ENCODE data around the gene NPAS3.

Gene NPAS3

DNA sequence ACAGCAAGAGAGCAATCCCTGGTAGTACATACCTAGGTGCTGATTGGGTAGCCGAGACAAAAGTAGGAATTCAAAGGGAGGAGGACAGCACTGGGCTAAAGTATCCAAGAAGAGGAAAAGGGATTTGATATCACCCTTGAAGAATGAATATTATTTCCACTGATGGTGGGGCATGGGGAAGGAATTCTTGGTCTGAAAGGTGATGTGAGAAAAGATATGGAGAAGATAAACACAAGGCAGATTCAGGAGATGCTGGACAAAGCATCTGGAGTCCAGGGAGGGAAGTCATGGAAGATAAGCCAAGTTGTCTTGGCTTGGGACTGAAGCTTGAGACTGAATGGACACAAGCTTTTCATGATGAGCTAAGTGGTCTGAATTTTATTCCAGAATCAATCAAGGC lies 818.2 kb downstream of the NPAS3 start:
- no peak for DNase-seq (ENCODE audit: low spot score)

DNA sequence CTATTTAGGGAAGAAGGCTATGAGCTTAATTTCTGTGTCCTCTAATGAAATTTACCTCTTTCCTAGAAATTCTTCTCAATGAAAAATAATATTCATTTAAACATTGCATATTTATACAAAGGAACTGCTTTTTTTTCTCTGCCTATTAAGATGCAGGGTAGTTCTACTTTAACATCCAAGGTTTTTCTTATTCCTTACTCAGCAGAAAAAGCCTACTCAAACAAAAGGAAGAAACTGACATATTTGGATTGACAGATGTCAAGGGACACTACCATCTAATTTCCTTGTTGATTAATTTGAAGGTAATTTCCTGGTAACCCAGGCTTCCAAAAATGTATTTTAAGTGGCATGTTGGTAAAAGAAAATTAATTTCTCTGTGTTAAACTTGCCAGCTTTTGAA lies 819.9 kb downstream of the NPAS3 start:
- DNase-seq (ENCODE audit: low spot score): no peak

DNA sequence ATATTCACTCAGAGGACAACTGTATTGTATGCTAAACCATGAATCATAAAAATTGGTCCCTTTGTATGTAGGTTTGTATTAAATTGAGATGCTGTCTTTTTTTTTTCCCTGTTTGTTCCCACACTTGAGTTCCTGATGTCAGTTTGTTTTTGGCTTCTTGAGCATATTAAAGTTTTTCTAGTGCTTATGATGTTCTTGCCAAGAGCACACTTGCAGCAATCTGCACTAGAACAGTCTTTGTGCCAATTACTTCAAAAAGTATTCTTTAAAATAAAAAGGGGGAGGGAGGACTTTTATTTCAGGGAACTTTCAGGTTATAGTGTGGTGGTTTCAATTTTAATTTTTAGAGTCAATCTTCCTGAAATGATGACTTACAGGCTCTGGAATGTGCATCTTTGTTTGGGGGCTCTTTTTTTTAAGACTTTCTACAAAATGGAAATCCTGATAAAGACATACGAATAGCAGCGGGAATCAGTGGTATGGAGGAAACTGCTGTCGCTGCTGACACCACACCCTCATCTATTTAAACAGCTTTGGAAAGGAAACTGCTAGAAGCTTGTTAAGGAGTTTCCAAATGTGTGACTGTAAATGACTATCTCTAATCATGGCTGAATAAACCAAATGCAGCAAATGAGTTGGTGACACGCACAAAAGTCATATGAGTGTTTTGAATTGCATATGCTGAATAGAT lies 823.6 kb downstream of the NPAS3 start:
- no peak for DNase-seq (ENCODE audit: low spot score)

DNA sequence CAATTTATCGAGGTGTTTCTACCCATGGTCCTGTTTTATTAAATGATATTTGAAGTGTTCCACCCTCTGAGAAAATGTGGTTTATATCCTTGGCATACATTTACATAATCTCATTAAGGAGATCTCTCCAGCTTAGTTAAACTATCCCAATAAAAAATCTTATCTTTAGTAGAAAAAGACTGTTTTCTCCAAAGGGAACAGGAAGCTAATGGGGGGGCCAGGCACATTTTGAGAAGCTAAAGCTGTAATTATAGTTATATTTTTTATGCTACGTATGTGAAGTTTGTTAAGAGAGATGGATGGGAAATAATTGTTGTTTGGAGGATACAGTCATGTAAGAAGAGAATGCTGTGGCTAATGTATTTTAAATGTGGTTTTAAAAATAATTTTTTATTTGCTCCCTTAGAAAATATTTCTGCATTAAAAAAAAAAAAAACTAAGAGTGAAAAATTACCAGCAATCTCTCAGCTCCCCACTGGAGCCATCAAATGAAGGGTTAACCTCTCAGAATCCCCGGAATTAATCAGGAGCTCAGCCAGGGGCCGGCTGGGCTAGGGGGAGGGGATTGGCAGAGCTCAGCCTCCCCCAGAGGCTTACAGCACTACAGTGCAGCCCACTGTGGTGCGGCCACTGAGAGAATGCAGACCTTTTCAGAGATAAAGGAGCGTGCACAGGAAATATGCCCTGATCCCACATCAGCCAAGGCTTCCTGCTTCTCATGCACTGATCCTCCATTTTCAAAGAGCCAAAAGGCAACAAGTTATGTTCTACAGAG lies 826.4 kb downstream of the NPAS3 start:
- peak; percentile 82 for DNase-seq (ENCODE audit: low spot score)

DNA sequence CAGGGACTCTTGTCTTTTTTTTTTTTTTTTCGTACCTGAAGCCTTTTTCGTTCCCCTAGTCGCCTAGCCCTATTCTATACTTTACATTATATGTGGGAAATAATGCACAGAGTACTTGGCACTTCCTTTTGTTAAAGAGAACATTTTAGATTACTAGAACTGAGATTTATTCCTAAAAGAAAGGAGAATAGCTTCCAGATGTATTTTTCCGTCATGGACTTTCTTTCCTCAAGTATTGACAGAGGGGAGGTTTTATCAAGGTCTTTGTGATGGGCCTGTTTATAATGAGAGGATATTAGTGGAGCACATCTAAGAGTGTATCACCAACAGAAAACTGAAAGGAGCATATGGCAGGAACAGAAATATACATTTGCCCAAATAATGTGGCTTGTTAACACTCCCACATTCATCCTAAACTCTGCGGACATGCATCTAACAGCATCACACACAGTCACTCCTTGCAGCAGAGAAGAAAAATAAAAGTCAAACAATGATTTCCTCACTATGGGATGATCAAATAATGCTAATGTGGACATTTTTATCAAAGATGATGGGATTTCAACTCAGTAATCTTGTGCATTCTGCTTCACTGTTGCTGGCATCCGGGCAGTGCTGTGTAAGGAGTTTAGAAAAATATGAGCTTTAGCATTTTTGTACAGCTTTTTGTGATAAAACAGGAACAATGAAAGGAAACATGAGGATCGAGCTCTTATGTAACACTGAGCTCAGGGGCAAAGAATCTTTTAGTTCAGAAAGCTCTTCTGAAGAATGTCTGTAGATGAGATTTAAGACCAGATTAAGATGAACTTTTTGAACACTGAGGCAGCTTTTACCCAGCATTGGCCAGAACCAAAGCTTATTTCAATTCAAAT lies 829.1 kb downstream of the NPAS3 start:
- no peak for DNase-seq (ENCODE audit: low spot score)

DNA sequence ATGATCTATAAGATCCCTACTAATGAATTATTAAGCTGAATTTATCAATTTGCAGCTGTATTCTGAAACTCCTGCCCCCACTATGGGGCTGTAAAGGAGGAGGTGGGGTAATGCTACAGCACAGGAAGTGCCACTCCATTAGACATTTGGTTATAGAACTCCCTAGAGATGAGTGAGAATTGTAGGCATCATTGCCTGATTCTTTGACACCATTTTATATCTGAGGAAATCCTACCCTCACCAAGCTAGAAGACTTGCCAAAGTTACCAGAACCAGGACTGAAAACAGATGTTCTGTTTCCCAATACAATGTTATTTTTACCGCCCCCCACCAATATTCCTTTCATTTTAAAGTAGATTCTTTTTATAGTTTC lies 829.8 kb downstream of the NPAS3 start:
- no peak for DNase-seq (ENCODE audit: low spot score)

DNA sequence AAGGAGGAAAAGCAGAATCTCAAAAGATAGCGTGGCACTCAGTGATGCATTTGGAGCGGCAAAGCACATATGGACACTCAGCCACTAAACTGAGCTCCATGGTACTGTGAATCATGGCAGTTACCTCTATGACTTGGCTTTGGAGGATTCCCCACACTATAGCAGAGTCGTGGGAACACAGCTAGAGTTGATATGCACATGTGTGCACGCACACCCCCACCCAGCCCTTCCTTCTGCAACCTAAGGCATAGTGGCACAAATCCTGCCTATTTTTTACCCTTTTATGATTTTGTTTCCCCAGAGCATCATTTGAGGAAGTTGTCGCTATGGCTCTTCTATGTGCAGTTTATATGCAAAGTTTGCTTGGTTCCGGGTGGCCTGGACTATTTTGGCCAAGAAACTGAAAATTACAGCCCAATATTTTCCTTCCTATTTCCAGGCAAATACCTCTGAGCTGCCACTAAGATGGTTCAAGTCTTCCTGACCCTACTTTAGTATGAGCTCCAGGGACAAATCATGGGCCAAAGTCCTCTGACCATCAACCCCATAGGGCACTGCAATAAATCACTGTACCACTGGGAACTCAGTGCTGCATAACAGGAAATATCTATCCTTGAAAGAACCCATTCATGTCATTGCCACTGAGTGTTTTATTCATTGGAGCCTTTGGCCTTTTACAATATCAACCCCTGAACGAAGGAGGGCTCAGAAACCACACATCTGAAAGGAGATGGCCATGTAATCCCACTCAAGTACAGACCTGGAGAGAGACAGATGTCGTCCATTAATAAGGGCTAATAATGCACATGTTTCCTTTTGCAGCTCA lies 834.7 kb downstream of the NPAS3 start:
- no peak for DNase-seq (ENCODE audit: low spot score)

DNA sequence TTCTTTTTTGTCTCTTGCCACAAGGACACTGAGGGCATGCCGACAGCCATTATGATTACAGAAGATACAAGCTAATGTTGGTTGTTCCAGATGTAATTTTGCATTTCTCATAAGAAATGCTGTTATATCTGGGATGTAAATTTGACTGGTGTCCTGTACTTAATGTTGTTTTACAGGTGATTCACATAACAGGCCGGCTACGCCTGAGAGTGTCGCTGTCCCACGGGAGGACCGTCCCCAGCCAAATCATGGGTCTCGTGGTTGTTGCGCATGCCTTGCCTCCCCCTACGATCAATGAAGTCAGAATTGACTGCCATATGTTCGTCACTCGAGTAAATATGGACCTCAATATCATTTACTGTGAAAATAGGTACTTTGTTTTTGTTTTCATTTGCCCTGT lies 835.5 kb downstream of the NPAS3 start:
- no peak for DNase-seq (ENCODE audit: low spot score)

DNA sequence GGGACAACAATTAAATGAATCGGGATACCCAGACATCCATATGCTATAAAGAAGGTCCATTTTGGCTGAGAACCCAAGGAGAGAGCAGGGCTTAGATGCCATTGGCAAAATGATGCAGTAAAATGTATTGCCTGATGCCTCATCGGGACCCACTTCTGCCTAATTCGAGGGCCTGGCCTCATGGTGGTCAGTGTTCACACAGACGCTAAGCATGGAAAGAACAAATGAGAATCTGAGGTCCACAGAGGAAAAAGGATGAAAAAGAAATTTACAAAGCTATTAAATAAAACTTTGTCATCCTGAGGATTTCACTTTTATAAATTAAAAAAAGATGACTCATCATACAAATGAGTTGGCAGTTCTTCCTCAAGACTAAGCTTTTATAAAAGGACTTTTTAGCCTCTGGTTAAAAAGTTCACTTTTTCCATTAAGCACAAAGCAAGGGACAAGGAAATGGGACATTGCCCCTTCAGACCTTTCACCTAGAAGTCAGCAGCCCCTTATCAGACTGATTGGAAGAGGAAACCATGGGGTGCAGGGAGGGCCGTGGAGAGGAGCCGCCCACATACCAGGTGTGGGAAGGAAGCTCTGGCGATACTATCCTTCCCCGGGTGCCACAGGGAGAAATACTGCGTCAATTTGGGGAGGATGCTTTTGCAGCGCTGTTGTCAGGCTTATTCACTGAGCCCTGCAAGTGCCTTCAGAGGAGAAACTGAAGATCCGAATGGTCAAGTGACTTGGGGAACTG lies 836.2 kb downstream of the NPAS3 start:
- no peak for DNase-seq (ENCODE audit: low spot score)

DNA sequence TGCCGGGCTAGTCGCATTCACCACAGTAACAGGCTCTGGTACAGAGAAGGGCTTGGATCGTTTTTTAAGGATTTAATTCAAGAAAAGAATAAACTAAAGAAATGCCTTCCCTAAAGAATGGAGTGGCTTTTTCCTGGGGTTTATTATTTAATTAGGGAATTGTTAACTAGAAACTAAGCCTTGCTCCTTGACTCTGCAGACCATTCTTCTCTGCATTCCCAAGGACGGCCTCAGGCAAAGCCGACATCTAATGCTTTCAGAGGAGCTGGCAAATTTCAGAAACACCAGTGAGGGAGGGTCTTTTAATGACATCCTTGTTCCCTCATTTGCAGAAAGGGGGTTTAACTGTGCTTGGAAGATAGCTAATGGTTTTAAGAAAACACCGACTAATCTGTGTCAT lies 838.2 kb downstream of the NPAS3 start:
- DNase-seq (ENCODE audit: low spot score): peak; percentile 14

DNA sequence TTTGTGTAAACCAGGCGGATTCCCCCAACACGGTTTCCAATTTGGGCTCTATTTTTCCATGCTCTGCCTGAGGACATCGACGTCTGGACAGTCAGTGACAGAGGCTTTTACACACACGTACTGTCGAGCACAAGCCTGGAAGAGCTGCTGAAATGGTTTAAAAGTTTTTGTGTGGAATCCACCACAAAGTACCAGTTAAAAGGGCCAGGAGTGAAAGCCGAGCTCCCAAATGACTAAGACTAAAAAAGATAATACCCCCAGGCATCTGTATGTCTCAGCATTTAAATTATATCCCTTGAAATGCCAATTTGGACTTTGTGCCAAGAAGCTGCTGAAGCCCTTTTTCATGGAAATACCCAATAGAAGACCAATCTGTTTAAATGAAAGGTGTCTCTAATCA lies 839.0 kb downstream of the NPAS3 start:
- DNase-seq (ENCODE audit: low spot score): no peak

DNA sequence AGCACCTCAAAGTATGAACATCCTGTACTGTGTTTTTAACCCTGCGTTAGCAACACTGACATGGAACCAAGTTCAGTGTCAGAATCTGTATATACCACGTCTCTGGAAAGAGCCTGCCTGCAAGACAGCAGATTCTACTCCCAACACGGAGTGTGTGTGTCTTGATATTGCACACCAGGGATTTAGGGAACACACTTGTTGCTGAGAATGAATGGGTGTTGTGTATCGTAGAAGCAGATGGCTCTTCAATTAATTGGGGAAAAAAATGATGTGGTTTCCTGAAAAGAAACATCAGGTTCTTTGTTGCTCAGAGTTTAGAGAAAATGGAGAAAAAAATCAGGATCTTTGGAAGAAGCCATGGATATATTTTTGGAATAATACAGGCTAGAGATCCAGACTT lies 841.4 kb downstream of the NPAS3 start:
- no peak for DNase-seq (ENCODE audit: low spot score)

DNA sequence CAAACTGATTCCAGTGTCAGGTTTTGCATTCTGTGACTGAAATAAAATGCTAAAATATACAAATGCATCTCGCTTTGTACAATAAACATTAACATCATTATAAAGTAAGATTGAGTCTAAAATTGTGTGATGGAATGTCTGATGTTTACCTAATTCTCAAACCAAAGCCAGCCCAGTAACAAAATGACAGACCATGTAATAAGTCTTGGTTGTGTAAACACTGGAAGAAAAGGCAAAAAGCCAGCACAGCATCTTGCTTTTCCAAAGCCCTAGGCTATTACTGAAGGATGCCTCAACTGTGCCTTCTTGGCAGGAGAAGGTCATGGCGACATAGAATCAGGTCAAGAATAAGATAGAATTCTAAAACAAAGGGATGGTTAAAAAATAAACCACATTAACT lies 842.6 kb downstream of the NPAS3 start:
- no peak for DNase-seq (ENCODE audit: low spot score)

DNA sequence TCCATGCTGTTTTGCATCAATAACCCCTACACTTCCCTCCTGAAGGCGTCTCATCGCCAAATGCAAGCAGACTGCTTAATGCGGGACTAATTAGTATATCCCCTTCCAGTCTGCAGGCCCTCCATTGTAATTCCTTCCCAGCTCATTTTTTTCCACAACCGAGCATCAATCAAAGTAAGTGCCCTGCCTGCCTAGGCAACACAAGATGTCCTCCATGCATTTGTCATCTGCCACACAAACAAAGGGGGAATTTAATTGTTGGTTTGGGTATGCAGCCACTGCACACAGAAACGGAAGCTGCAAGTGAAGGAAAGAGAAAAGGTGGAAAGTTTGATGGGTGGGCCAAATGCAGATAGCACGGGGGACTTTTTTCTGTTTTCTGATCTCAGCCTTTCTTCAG lies 844.2 kb downstream of the NPAS3 start:
- no peak for DNase-seq (ENCODE audit: low spot score)

DNA sequence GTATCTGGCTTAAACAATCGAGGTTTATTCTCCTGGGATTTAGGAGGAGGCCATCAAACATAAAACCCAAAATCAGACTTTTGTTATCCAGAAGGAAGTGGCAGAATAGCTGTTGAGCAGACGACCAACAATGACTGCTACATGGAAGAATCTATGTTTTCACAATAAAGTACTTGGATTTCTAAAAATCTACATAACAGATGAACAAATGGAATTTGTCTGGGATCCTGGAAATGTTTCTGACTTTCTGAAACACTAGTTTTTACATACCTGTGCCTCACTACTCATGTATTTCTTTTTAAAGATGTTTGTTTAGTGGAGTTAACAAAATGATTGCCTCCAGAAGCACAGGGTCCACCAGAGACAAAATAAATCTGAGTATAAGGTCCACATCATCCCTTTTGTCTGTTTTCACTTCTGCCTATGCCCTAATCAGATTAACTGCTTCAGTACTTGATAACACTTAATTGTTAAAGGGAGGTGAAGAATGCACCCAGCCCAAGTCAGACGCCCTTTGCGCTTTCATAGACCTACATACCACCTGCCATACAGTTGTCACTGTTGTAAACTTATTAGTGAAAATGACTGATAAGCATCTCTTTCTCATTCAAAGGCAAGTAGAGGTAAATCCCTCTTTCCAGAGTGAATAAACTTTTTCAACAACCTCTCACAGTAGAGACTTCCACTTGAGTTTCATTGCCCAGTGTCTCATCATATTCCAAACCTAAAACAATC lies 847.6 kb downstream of the NPAS3 start:
- DNase-seq (ENCODE audit: low spot score): no peak

DNA sequence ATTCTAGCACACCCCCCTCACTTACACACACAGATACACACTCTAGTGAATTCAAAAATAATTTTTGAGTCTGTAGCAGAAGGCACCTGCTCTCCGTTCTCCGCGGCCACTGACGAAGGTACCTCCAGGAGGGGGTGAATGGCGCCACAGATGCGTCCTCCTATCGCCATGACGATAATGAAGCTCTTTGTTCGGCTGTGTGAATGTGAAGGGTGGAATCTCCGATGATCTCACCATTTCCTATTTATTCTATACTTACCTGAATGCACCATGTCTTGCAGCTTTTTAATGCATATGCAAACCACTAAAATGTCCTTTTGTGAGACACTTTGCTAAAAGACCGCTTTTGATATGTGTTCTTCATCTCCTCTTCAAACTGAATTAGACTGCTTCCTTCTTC lies 849.5 kb downstream of the NPAS3 start:
- DNase-seq (ENCODE audit: low spot score): peak; percentile 31

DNA sequence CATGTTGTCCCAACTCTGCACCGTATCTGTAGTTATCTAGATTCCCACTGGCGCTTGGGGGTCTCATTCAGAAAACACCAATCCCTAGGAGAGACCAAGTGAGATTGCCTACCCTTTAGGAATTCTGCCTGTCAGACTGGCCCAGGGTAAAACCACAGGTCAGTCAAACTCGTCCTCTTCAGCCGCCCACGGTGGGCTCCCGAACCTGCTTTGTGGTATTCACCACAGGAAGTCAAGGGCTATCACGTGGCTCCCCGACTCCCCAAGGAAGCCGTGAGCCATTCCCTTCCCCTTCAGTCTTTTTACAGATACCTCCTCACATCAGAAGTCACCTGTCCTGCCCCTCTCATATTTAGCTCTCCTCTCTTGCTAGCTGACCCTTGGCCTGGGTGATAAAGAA lies 852.3 kb downstream of the NPAS3 start:
- DNase-seq (ENCODE audit: low spot score): peak; percentile 13

DNA sequence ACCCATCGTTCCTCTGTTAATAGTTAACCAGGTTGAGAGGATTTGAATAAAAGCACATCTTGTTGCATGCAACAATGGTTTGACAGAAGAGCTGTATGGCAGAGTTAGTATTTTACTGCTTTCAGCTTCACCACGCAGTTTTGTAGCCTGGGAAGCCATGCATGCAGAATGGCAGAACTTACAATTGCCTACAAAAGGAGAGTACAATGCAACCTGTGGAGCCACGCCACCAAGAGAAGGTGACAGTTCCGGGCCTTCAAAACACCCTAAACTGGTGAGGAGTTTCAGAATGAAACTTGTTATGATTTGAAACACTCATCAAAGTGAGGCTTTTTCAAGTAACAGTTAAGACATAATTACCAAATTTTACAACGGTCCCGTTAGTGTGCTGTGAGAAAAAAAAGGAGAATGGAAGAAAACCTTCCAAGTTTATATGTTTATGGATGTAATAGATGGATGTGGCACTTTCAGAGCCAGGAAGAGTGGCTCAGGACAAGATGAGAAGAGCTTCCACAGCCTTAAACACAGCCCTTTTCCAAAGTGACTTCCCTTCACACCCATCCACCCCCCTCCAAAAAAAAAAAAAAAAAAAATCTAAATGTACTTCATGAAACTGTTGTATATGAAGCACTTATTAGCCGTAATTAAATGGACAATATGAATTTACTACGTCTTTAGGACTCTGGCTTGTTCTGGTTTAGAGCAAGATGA lies 853.5 kb downstream of the NPAS3 start:
- no peak for DNase-seq (ENCODE audit: low spot score)

DNA sequence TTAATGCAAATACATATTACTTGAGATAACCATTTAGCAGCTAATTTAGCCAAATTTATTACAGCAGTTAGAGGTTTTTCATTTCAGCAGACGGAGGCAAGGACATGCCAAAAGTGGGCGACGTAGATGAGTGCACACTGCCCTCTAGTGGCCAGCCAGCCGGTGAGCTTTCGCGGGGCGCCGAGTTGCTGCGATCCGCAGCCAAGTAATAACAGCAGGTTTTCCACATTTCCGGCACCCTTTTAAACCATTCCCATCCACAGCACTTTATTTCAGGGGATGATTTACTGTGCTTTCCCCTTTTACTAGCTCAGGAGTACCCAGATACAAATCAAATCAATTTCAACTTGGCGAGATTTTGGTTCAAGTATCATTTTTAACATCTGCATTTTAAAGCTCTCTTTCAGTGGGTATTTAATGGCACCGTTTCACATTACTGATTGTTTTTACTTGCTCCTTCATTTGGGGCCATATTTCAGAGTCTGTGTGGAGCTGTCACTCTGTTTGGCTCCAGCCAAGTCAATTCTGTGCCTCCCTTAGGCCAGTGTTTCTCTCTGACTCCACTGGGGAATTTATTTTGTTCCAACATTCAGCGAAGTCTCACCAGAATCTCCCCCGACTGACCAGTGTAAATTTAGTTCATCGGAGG lies 854.2 kb downstream of the NPAS3 start:
- peak; percentile 82 for DNase-seq (ENCODE audit: low spot score)

Data from iPS-NIHi11 (cell line).